ENCODE results near the gene UBR4. TPM values are rescaled to one million over a fixed set of nuclear protein-coding genes. Genes with fewer than 3 reads are reported as not detected.
A peak's percentile ranks its signal among the peaks of the same experiment; 100 is the strongest.
"Not testable (repeated sequence)": the region's sequence is repeated elsewhere in the genome, so short reads cannot be mapped to it uniquely, and the experiment has no call there.

The UBR4 gene
- total and polyA plus RNA-seq, 7 donors: 89.9 to 185 (median 118) TPM

DNA sequence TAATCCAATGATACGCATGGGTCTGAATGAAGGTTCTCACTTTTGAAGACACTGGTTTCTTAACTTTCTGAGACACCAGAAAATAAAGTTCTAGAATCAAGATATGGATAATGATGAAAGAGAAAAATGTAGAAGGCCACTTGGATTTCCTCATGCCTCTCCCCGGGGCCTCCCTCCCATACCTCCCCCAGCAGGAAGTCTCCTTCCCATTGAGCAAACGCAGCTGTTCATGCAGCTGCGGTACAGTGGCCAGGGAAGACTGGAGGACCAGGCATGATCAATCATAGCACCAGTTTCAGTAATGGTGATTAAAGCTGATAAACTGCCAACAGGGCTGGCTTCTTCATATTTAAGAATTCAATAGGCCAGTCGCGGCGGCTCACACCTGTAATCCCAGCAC lies 10.9 kb upstream of the UBR4 start:
- peaks cover 45% of the 10 kb centered on the region for H3K4me1 ChIP-seq
- intact Hi-C loops (cut with DNase I): no loop called here
- H3K9me3 ChIP-seq: no peaks in the 10 kb centered on the region
- WGBS, 3 donors: 62 to 68% (median 66%) methylated on average over 7 of the region's 7 CpGs
- ATAC-seq (no peak), DNase-seq (no peak)
- H3K27me3 ChIP-seq (ENCODE audit: insufficient read depth in 3 of 3, low read length in 2 of 3): no peaks in the 10 kb centered on the region
- TF ChIP-seq, protein P1, sequence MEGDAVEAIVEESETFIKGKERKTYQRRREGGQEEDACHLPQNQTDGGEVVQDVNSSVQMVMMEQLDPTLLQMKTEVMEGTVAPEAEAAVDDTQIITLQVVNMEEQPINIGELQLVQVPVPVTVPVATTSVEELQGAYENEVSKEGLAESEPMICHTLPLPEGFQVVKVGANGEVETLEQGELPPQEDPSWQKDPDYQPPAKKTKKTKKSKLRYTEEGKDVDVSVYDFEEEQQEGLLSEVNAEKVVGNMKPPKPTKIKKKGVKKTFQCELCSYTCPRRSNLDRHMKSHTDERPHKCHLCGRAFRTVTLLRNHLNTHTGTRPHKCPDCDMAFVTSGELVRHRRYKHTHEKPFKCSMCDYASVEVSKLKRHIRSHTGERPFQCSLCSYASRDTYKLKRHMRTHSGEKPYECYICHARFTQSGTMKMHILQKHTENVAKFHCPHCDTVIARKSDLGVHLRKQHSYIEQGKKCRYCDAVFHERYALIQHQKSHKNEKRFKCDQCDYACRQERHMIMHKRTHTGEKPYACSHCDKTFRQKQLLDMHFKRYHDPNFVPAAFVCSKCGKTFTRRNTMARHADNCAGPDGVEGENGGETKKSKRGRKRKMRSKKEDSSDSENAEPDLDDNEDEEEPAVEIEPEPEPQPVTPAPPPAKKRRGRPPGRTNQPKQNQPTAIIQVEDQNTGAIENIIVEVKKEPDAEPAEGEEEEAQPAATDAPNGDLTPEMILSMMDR (IDR thresholded peaks at IDR 0.05): no peak
- H3K27ac ChIP-seq: peak overlapping the region; percentile 85
- H3K4me3 ChIP-seq: no peak overlapping the region
- H3K36me3 ChIP-seq (ENCODE audit: insufficient read depth in 1 of 2, low read depth in 1 of 2): peaks cover 9 to 84% of the 10 kb centered on the region in 2 donors

DNA sequence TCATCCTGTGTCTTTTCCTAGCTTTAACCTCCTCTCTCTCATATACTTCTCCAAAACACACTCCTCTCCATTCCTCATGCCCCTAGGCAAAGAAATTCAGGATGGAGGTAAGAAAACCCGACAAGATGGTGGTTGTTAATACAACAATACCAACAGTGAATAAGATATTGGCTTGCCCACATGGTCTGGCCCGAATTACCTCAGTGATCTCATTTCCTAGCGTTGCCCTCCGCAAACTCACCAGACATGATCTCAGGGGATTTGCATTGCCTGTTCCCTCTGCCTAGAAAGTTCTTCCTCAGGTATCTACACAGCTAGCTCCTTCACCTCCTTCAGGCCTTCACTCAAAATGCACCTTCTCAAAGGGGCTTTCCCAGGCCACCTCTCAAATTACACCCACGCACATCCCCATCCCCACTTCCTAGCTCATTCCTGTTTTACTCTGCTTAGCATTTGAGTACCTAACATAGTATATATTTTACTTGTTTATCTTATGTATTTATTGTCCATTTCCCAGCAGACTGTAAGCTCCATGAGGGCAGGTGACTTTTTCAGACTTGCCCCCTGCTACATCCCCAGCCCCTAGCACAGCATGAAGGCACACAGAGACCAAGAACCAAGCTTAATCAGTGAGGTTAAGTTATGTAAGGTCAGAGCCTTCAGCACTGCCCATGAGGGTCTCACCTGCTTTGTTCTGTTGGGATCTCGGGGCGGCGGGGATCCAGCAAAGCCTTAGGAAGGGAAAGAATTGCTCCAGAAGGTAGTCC lies 10.2 kb upstream of the UBR4 start:
- intact Hi-C loops (cut with DNase I): no loop called here
- peaks cover 45% of the 10 kb centered on the region for H3K4me1 ChIP-seq
- no peaks in the 10 kb centered on the region for H3K9me3 ChIP-seq
- peaks cover 9 to 76% of the 10 kb centered on the region in 2 donors for H3K36me3 ChIP-seq (ENCODE audit: insufficient read depth in 1 of 2, low read depth in 1 of 2)
- DNase-seq (no peak), ATAC-seq (peak; percentile 50 to 69 (median 66))
- 63 to 72% (median 64%) methylated on average over 8 of the region's 8 CpGs for WGBS, 3 donors
- H3K27ac ChIP-seq: peak overlapping the region; percentile 85
- TF ChIP-seq, protein P1 (IDR thresholded peaks at IDR 0.05): no peak
- H3K27me3 ChIP-seq (ENCODE audit: insufficient read depth in 3 of 3, low read length in 2 of 3): no peaks in the 10 kb centered on the region
- no peak overlapping the region for H3K4me3 ChIP-seq

DNA sequence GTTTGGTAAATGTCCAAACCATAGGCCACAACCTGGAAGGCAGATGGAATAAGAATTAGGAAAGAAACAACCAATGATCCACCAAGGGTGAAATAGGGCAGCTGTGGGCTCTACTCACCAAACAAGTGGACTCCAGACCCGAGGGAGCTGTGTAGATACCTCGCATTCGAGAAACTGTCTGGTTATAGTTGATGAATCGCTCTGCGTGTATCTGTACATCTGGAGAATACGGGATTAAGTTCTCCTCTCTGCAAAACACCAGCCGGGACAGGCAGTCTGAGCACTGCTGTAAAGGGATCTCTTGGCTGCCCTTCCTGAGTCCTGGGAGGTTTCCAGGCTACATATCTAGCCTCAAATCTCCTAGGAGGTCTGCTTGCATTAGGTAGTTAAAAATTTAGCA lies 9.4 kb upstream of the UBR4 start:
- peak; percentile 66 to 86 (median 75) for ATAC-seq
- TF ChIP-seq, protein P1 (IDR thresholded peaks at IDR 0.05): no peak

DNA sequence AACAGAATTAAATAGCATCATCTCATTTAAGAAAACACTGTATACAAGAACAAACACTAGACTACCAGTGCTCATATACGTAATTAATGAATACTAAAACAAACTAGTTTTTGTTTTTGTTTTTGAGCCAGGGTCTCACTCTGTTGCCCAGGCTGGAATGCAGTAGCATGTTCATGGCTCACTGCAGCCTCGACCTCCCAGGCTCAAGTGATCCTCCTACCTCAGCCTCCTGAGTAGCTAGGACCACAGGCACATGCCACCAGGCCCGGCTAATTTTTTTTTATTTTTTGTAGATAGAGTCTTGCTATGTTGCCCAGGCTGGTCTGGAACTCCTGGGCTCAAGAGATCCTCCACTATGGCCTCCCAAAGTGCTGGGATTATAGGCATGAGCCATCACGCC lies 6.5 kb upstream of the UBR4 start:
- H3K4me3 ChIP-seq; intact Hi-C loops (cut with DNase I); H3K27me3 ChIP-seq (ENCODE audit: insufficient read depth in 3 of 3, low read length in 2 of 3); H3K27ac ChIP-seq; H3K9me3 ChIP-seq; DNase-seq; ATAC-seq: not testable (repeated sequence)
- WGBS, 3 donors: 86 to 97% (median 96%) methylated on average over 4 of the region's 4 CpGs
- Histone ChIP-seq H3K36me3 (ENCODE audit: insufficient read depth in 1 of 2, low read depth in 1 of 2) (peaks cover 2 to 65% of the 10 kb centered on the region in 2 donors), H3K4me1 (peaks cover 50% of the 10 kb centered on the region)

More for the DNA sequence above, 9.4 kb upstream of the UBR4 start:
- Histone ChIP-seq H3K9me3 (no peaks in the 10 kb centered on the region), H3K4me1 (peaks cover 45% of the 10 kb centered on the region), H3K36me3 (ENCODE audit: insufficient read depth in 1 of 2, low read depth in 1 of 2) (peaks cover 7 to 68% of the 10 kb centered on the region in 2 donors), H3K27ac (peak overlapping the region; percentile 85), H3K27me3 (ENCODE audit: insufficient read depth in 3 of 3, low read length in 2 of 3) (no peaks in the 10 kb centered on the region), H3K4me3 (no peak overlapping the region)
- 30% methylated on average over 7 of the region's 7 CpGs for WGBS, 3 donors
- intact Hi-C loops (cut with DNase I): no loop called here
- no peak for DNase-seq

DNA sequence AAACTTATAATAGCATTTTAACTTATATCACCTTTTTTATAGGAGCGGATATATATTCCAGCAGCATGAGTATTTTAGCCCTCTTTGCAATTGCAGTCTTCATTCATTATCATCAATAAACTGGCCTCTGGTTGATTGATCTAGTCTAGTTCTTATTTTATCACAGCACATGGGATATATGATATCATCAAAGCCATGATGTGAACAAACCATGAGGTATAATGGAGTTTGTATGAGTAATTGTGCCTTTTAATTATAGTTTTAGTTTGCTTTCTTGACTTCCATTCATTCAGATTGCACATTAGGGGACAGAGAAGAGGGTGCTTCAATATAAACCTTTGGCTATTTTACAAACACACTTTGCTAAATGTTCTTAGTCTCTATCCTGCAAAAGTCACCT lies 3.5 kb upstream of the UBR4 start:
- Histone ChIP-seq H3K36me3 (ENCODE audit: insufficient read depth in 1 of 2, low read depth in 1 of 2) (peaks cover under 1 to 46% of the 10 kb centered on the region in 2 donors), H3K4me1 (peaks cover 34% of the 10 kb centered on the region), H3K4me3 (no peak overlapping the region), H3K9me3 (no peaks in the 10 kb centered on the region), H3K27me3 (ENCODE audit: insufficient read depth in 3 of 3, low read length in 2 of 3) (no peaks in the 10 kb centered on the region), H3K27ac (no peak overlapping the region)
- TF ChIP-seq, protein P1 (IDR thresholded peaks at IDR 0.05): no peak
- intact Hi-C loops (cut with DNase I): no loop called here
- DNase-seq: no peak
- WGBS, 3 donors: 90 to 100% (median 97%) methylated on average over 1 of the region's 1 CpG
- ATAC-seq: no peak

All from psoas muscle (tissue), 8 donors.